H1 (cell line): Measurements from ENCODE around the gene PRDX5. TPM values are rescaled to one million over a fixed set of nuclear protein-coding genes. Genes with fewer than 3 reads are reported as not detected.

Experiments used
- CTCF ChIA-PET: fragments of 300-600 bp; sonication (Branson Sonifier 250); formaldehyde crosslinking; loops from one replicate; lab custom pipeline; 2021; ENCODE audit not compliant: partially characterized antibody; lab: Charles Lee
- POLR2A ChIA-PET: fragments of 300-600 bp; sonication (Branson Sonifier 250); formaldehyde crosslinking; loops from one replicate; lab custom pipeline; 2021; ENCODE audit warnings: inconsistent platforms; ENCODE audit not compliant: partially characterized antibody; lab: Charles Lee
- DNase-seq, 2 experiments: peaks; one replicate each; pipeline versions ENCODE4 v3.0.0 to v3.0.0-alpha.2; 2010 to 2022; ENCODE audit warnings: low spot score in 2 of 2, low read depth in 1 of 2, mixed read lengths in 1 of 2
- FAIRE-seq: peaks from 2 replicates; lab custom pipeline; 2011; peaks lifted over from hg19 to GRCh38; lab: Jason Lieb, UNC
- H2AFZ ChIP-seq: 2 replicates; pipeline ENCODE4 v1.8.1; 2012; ENCODE audit warnings: low read length, inconsistent platforms
- H2AK5ac ChIP-seq: 2 replicates; pipeline ENCODE4 v1.6.1; 2013; ENCODE audit warnings: low read depth, low read length
- H2BK120ac ChIP-seq: replicated peaks from 2 replicates; pipeline ENCODE3; 2013; ENCODE audit warnings: low read depth, low read length, inconsistent platforms
- H2BK12ac ChIP-seq: 2 replicates; pipeline ENCODE4 v1.6.1; 2013; ENCODE audit warnings: low read depth, low read length
- H2BK15ac ChIP-seq: 2 replicates; pipeline ENCODE4 v1.6.1; 2013; ENCODE audit warnings: low read length
- H2BK20ac ChIP-seq: 2 replicates; pipeline ENCODE4 v1.6.1; 2013; ENCODE audit warnings: low read length
- H2BK5ac ChIP-seq: 2 replicates; pipeline ENCODE4 v1.6.1; 2013; ENCODE audit warnings: low read depth, low read length
- H3K14ac ChIP-seq: 2 replicates; pipeline ENCODE4 v1.6.1; 2013; ENCODE audit warnings: inconsistent platforms; ENCODE audit not compliant: insufficient read length
- H3K18ac ChIP-seq: 2 replicates; pipeline ENCODE4 v1.6.1; 2013; ENCODE audit warnings: low read length; ENCODE audit errors: extremely low read depth
- H3K23ac ChIP-seq: 2 replicates; pipeline ENCODE4 v1.6.1; 2013; ENCODE audit warnings: inconsistent platforms; ENCODE audit not compliant: insufficient read length
- H3K23me2 ChIP-seq: 2 replicates; pipeline ENCODE4 v1.6.1; 2013; ENCODE audit warnings: low read depth, low read length
- H3K27ac ChIP-seq: 2 replicates; pipeline ENCODE4 v1.6.1; 2011; ENCODE audit warnings: low read depth, low read length, inconsistent platforms
- H3K27me3 ChIP-seq, 4 experiments: replicated peaks in 1 of 4; 1 replicate in 1 of 4; 2 replicates in 3 of 4; pipeline versions ENCODE4 v1.6.1 to v1.8.1; 2011 to 2013; ENCODE audit warnings: low read length in 3 of 4, mild to moderate bottlenecking in 3 of 4, inconsistent platforms in 2 of 4, mixed read lengths in 2 of 4, moderate library complexity in 1 of 4; ENCODE audit not compliant: control insufficient read depth in 3 of 4, insufficient read depth in 3 of 4; ENCODE audit errors: extremely low read depth in 1 of 4
- H3K36me3 ChIP-seq, 4 experiments: 2 replicates each; pipeline versions ENCODE4 v1.6.1 to v1.8.1; 2011 to 2013; ENCODE audit warnings: mild to moderate bottlenecking in 4 of 4, low read length in 3 of 4, moderate library complexity in 2 of 4, control low read depth in 1 of 4, inconsistent platforms in 1 of 4; ENCODE audit not compliant: insufficient read depth in 4 of 4, control insufficient read depth in 2 of 4
- H3K4ac ChIP-seq: replicated peaks from 2 replicates; pipeline ENCODE3; 2013; ENCODE audit warnings: low read length, low read depth, mixed read lengths, inconsistent platforms; ENCODE audit not compliant: insufficient read length
- H3K4me1 ChIP-seq, 4 experiments: replicated peaks in 1 of 4; 1 replicate in 1 of 4; 2 replicates in 3 of 4; pipeline versions ENCODE4 v1.6.1 to v1.8.1; 2011 to 2013; ENCODE audit warnings: low read length in 3 of 4, inconsistent platforms in 2 of 4, mixed read lengths in 1 of 4; ENCODE audit not compliant: insufficient read depth in 4 of 4, control insufficient read depth in 3 of 4
- H3K4me2 ChIP-seq, 2 experiments: 2 replicates each; pipeline versions ENCODE4 v1.6.1 to v1.8.1; 2011 to 2013; ENCODE audit warnings: low read depth in 2 of 2, low read length in 2 of 2, control low read depth in 1 of 2, inconsistent platforms in 1 of 2, mild to moderate bottlenecking in 1 of 2; ENCODE audit not compliant: insufficient read depth in 1 of 2
- H3K4me3 ChIP-seq, 4 experiments: fragments of 200-600, 300-600 bp in 1 of 4; sonication (generic), shearing (Covaris generic), sonication (Bioruptor Twin) in 1 of 4; 2 replicates each; pipeline versions ENCODE4 v1.5.1 to v1.8.1; 2011 to 2016; ENCODE audit warnings: low read length in 4 of 4, low read depth in 3 of 4, control low read depth in 2 of 4, inconsistent platforms in 2 of 4, mild to moderate bottlenecking in 2 of 4, mixed read lengths in 1 of 4, moderate library complexity in 1 of 4; ENCODE audit not compliant: insufficient read depth in 2 of 4; ENCODE audit errors: extremely low read depth in 1 of 4
- H3K56ac ChIP-seq: replicated peaks from 2 replicates; pipeline ENCODE3; 2013; ENCODE audit warnings: low read depth, mild to moderate bottlenecking, mixed read lengths, low read length, inconsistent platforms; ENCODE audit not compliant: insufficient read length
- H3K79me1 ChIP-seq: 2 replicates; pipeline ENCODE4 v1.6.1; 2013; ENCODE audit warnings: low read depth, low read length, control low read depth
- H3K79me2 ChIP-seq, 2 experiments: 2 replicates each; pipeline versions ENCODE4 v1.6.1 to v1.8.1; 2012 to 2013; ENCODE audit warnings: low read length in 2 of 2, mild to moderate bottlenecking in 2 of 2, inconsistent platforms in 1 of 2; ENCODE audit not compliant: insufficient read depth in 2 of 2, control insufficient read depth in 1 of 2
- H3K9ac ChIP-seq, 4 experiments: replicated peaks in 1 of 4; 1 replicate in 1 of 4; 2 replicates in 3 of 4; pipeline versions ENCODE4 v1.6.1 to v1.8.1; 2011 to 2013; ENCODE audit warnings: low read depth in 3 of 4, low read length in 3 of 4, control low read depth in 2 of 4, mild to moderate bottlenecking in 2 of 4, moderate library complexity in 2 of 4, inconsistent platforms in 1 of 4; ENCODE audit errors: extremely low read depth in 1 of 4
- H3K9me3 ChIP-seq, 2 experiments: 2 replicates each; pipeline versions ENCODE4 v1.6.1 to v1.8.1; 2012 to 2013; ENCODE audit warnings: mild to moderate bottlenecking in 2 of 2, moderate library complexity in 2 of 2, control low read depth in 1 of 2, inconsistent platforms in 1 of 2, low read depth in 1 of 2, low read length in 1 of 2, mixed read lengths in 1 of 2; ENCODE audit not compliant: insufficient read depth in 2 of 2
- H4K20me1 ChIP-seq, 2 experiments: replicated peaks in 1 of 2; 2 replicates each; pipeline versions ENCODE3 to v1.8.1; 2011 to 2013; ENCODE audit warnings: inconsistent platforms in 2 of 2, low read length in 2 of 2, mild to moderate bottlenecking in 1 of 2; ENCODE audit not compliant: insufficient read depth in 2 of 2, control insufficient read depth in 1 of 2
- H4K5ac ChIP-seq: 2 replicates; pipeline ENCODE4 v1.6.1; 2013; ENCODE audit warnings: low read length, low read depth, mixed read lengths, inconsistent platforms; ENCODE audit not compliant: insufficient read length
- H4K8ac ChIP-seq: 2 replicates; pipeline ENCODE4 v1.8.0; 2013; ENCODE audit warnings: mild to moderate bottlenecking, moderate library complexity, low read length, inconsistent platforms; ENCODE audit not compliant: insufficient read depth; ENCODE audit errors: extremely low read depth
- H4K91ac ChIP-seq: replicated peaks from 2 replicates; pipeline ENCODE3; 2013; ENCODE audit warnings: low read length, mixed read lengths, inconsistent platforms; ENCODE audit not compliant: insufficient read length
- BRCA1 ChIP-seq: IDR thresholded peaks from 2 replicates; pipeline ENCODE4 v1.6.1; 2012; ENCODE audit warnings: low read depth, low read length, improper control_type of control experiment
- CBX5 ChIP-seq: fragments of 300-800, 300-1000 bp; sonication (generic); IDR thresholded peaks from 2 replicates; pipeline ENCODE4 v1.7.1; 2016; ENCODE audit warnings: antibody characterized with exemption, low read length, low read depth
- EGR1 ChIP-seq: IDR thresholded peaks from 2 replicates; pipeline ENCODE4 v1.6.1; 2011; ENCODE audit warnings: low read depth, low read length, borderline replicate concordance
- HDAC6 ChIP-seq: IDR thresholded peaks from one replicate; pipeline ENCODE4 v1.7.1; 2012; ENCODE audit warnings: low read depth, mild to moderate bottlenecking, inconsistent platforms, low read length, moderate library complexity
- KDM1A ChIP-seq: fragments of 200-600, 300-600 bp; sonication (generic); IDR thresholded peaks from 2 replicates; pipeline ENCODE4 v1.7.1; 2016; ENCODE audit warnings: mild to moderate bottlenecking, low read length, borderline replicate concordance
- KDM5A ChIP-seq: fragments of 200-600 bp; IDR thresholded peaks from 2 replicates; pipeline ENCODE4 v1.7.1; 2012; ENCODE audit warnings: mild to moderate bottlenecking, low read length, inconsistent platforms, mixed read lengths
- MAFK ChIP-seq: IDR thresholded peaks from 2 replicates; pipeline ENCODE4 v1.6.1; 2012; ENCODE audit warnings: low read depth, mild to moderate bottlenecking, improper control_type of control experiment, low read length
- MAX ChIP-seq: IDR thresholded peaks from 2 replicates; pipeline ENCODE4 v1.6.1; 2012; ENCODE audit warnings: inconsistent platforms
- RXRA ChIP-seq: IDR thresholded peaks from 2 replicates; pipeline ENCODE4 v1.6.1; 2011; ENCODE audit warnings: low read depth, mild to moderate bottlenecking, low read length, moderate library complexity; ENCODE audit not compliant: insufficient read depth
- SUZ12 ChIP-seq: fragments of 200-600 bp; sonication (generic); IDR thresholded peaks from 2 replicates; pipeline ENCODE4 v1.6.1; 2012; ENCODE audit warnings: mild to moderate bottlenecking, inconsistent platforms, low read length, moderate library complexity, mixed read lengths
- USF2 ChIP-seq: IDR thresholded peaks from 2 replicates; pipeline ENCODE4 v1.6.1; 2011; ENCODE audit warnings: low read length, improper control_type of control experiment
- WGBS, 2 experiments: shearing (Covaris generic) in 1 of 2; methylation state at CpG; one replicate each; pipeline versions ENCODE4 v1.1.6 to v1.1.7; 2013 to 2015; ENCODE audit warnings: low lambda C conversion rate in 2 of 2, mixed read lengths in 2 of 2, inconsistent platforms in 1 of 2, low coverage in 1 of 2, missing lambda C conversion rate in 1 of 2; ENCODE audit not compliant: insufficient replicate concordance in 2 of 2, insufficient coverage in 1 of 2, insufficient read length in 1 of 2; ENCODE audit errors: extremely low coverage in 1 of 2, missing lambda C conversion rate in 1 of 2; 5-methylcytosine and 5-hydroxymethylcytosine counted together
- polyA plus RNA-seq, 7 experiments: library from polyadenylated mRNA; depleted of rRNA in 3 of 7; stranded (reverse) in 5 of 7; unstranded in 2 of 7; fragments of >200 nt in 5 of 7; fragments of 200-250 nt in 2 of 7; gene quantifications; 1 replicate in 5 of 7; 2 replicates in 1 of 7; 4 replicates in 1 of 7; pipeline versions ENCODE4 v1.2.1 to v1.2.3, GENCODE V29; 2011 to 2013; ENCODE audit warnings: missing spikeins in 2 of 7, mixed read lengths in 2 of 7
- total RNA-seq: library from RNA; stranded (reverse); fragmentation: NEBNext Ultra II Directional; extraction: Animal tissue kit (Norgen Biotek cat#: 25700); gene quantifications from 2 replicates; pipeline ENCODE4 v1.2.1, GENCODE V29; 2021

PRDX5 gene
- total and polyA plus RNA-seq, 2 of the 8 experiments (the other 6 are each of a cell fraction or from before 2014, with no cell fraction given) = 201 to 582 TPM

- peak overlapping the region; percentile 96; the same call in 1 of the 2 replicates for H2AK5ac ChIP-seq
- H2BK120ac ChIP-seq = no peak overlapping the region
- H2AFZ ChIP-seq = no peak overlapping the region
- H3K23me2 ChIP-seq = peaks cover 8% of the 10 kb centered on the region; the same call in 1 of the 2 replicates
- H4K20me1 ChIP-seq = peaks cover 2 to 3% of the 10 kb centered on the region in 2 experiments
- peak overlapping the region; percentile 88; the same call in 1 of the 2 replicates for H2BK15ac ChIP-seq
- no peak overlapping the region for H3K23ac ChIP-seq
- peak overlapping the region; percentile 96 to 98 for H3K4me2 ChIP-seq
- peak overlapping the region; percentile 11 for H4K5ac ChIP-seq
- peaks cover 0 to 21% of the 10 kb centered on the region in 2 experiments; a peak in 2 of 4 replicates for H3K79me2 ChIP-seq
- no peak overlapping the region for H3K27ac ChIP-seq
- 31% methylated on average over 9 of the region's 9 CpGs; no CpG with 5 or more reads in 1 of the 2 experiments for WGBS, 2 experiments
- peak overlapping the region; percentile 99 for H3K4ac ChIP-seq
- peak overlapping the region; percentile 90; the same call in 1 of the 2 replicates for H2BK12ac ChIP-seq
- peak overlapping the region; percentile 97; the same call in 1 of the 2 replicates for H2BK5ac ChIP-seq
- peaks cover 13% of the 10 kb centered on the region; the same call in 1 of the 2 replicates for H3K79me1 ChIP-seq
- H3K18ac ChIP-seq = peak overlapping the region; percentile 95
- no peaks in the 10 kb centered on the region for H3K9me3 ChIP-seq
- peak overlapping the region; percentile 75 for H4K91ac ChIP-seq
- H3K14ac ChIP-seq = no peak overlapping the region
- H4K8ac ChIP-seq = peak overlapping the region; percentile 7; the same call in 1 of the 2 replicates
- DNase-seq = no peak
- CTCF ChIA-PET = interaction anchor here (0.8 to 20.8 kb wide), 4 partner anchors 11 to 124 kb away, joined by 3 to 614 read pairs (median 3); partner anchors contain the start of genes CCDC88B, PRDX5 and TRMT112
- peaks cover 0 to 10% (median 2%) of the 10 kb centered on the region in 4 experiments; a peak in 2 of 7 replicates for H3K27me3 ChIP-seq
- H3K4me1 ChIP-seq = peaks cover 3 to 14% (median 12%) of the 10 kb centered on the region in 4 experiments; a peak in 6 of 7 replicates
- H2BK20ac ChIP-seq = no peak overlapping the region
- peak overlapping the region; percentile 62 to 93 (median 83) for H3K4me3 ChIP-seq
- POLR2A ChIA-PET = interaction anchor here (1.0 to 3.9 kb wide), 3 partner anchors 11 to 60 kb away, joined by 3 to 24 read pairs (median 4); partner anchors contain the start of genes PRDX5 and TRMT112
- H3K9ac ChIP-seq = peak overlapping the region in 3 of 4 experiments; percentile 4 to 76 (median 55); a peak in 6 of 7 replicates
- peak overlapping the region; percentile 74 for H3K56ac ChIP-seq
- FAIRE-seq = no peak
- no peaks in the 10 kb centered on the region for H3K36me3 ChIP-seq
- no peak for TF ChIP-seq KDM1A
- no peak for TF ChIP-seq RXRA
- no peak for TF ChIP-seq CBX5
- no peak for TF ChIP-seq SUZ12
- TF ChIP-seq MAFK = no peak
- no peak for TF ChIP-seq USF2
- no peak for TF ChIP-seq KDM5A
- no peak for TF ChIP-seq HDAC6
- no peak for TF ChIP-seq MAX
- TF ChIP-seq BRCA1 = no peak
- TF ChIP-seq EGR1 = no peak
Observed at GRCh38 chr11:64306563-64306875, 11.4 kb upstream of the PRDX5 start.
